ENCODE results near the gene MSI2.

GRCh38 chr17:57567251-57567650 lies 310.9 kb downstream of the MSI2 start:
- TF ChIP-seq POLR2A (IDR thresholded peaks at IDR 0.05), result no peak
- TF ChIP-seq, protein P1, sequence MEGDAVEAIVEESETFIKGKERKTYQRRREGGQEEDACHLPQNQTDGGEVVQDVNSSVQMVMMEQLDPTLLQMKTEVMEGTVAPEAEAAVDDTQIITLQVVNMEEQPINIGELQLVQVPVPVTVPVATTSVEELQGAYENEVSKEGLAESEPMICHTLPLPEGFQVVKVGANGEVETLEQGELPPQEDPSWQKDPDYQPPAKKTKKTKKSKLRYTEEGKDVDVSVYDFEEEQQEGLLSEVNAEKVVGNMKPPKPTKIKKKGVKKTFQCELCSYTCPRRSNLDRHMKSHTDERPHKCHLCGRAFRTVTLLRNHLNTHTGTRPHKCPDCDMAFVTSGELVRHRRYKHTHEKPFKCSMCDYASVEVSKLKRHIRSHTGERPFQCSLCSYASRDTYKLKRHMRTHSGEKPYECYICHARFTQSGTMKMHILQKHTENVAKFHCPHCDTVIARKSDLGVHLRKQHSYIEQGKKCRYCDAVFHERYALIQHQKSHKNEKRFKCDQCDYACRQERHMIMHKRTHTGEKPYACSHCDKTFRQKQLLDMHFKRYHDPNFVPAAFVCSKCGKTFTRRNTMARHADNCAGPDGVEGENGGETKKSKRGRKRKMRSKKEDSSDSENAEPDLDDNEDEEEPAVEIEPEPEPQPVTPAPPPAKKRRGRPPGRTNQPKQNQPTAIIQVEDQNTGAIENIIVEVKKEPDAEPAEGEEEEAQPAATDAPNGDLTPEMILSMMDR (IDR thresholded peaks at IDR 0.05), result no peak

Measured in suprapubic skin (tissue), 3 donors.